Esophagus squamous epithelium (tissue), 4 donors: Measurements from ENCODE around the gene HYDIN.

Experiments
- POLR2A ChIP-seq, 4 donors: fragments of 450-650 bp; IDR thresholded peaks; one replicate each; pipeline ENCODE4 v1.6.1; 2017; ENCODE audit warnings: antibody characterized with exemption in 4 of 4, mild to moderate bottlenecking in 4 of 4, moderate library complexity in 3 of 4
- TF ChIP-seq, protein P1 (sequence below), 6 experiments: fragments of 450-650 bp in 4 of 6; fragments of 200-600 bp in 2 of 6; sonication (generic) in 2 of 6; IDR thresholded peaks; one replicate each; pipeline ENCODE4 v1.5.1; 2016 to 2019; ENCODE audit warnings: antibody characterized with exemption in 6 of 6, mild to moderate bottlenecking in 4 of 6, moderate library complexity in 4 of 6

GRCh38 chr16:71192387-71192786 is 38.1 kb downstream of the HYDIN start:
- TF ChIP-seq, protein P1, sequence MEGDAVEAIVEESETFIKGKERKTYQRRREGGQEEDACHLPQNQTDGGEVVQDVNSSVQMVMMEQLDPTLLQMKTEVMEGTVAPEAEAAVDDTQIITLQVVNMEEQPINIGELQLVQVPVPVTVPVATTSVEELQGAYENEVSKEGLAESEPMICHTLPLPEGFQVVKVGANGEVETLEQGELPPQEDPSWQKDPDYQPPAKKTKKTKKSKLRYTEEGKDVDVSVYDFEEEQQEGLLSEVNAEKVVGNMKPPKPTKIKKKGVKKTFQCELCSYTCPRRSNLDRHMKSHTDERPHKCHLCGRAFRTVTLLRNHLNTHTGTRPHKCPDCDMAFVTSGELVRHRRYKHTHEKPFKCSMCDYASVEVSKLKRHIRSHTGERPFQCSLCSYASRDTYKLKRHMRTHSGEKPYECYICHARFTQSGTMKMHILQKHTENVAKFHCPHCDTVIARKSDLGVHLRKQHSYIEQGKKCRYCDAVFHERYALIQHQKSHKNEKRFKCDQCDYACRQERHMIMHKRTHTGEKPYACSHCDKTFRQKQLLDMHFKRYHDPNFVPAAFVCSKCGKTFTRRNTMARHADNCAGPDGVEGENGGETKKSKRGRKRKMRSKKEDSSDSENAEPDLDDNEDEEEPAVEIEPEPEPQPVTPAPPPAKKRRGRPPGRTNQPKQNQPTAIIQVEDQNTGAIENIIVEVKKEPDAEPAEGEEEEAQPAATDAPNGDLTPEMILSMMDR (IDR thresholded peaks at IDR 0.05): no peak
- TF ChIP-seq POLR2A (IDR thresholded peaks at IDR 0.05): no peak
